ENCODE results near the gene RAD52.

Gene RAD52

DNA sequence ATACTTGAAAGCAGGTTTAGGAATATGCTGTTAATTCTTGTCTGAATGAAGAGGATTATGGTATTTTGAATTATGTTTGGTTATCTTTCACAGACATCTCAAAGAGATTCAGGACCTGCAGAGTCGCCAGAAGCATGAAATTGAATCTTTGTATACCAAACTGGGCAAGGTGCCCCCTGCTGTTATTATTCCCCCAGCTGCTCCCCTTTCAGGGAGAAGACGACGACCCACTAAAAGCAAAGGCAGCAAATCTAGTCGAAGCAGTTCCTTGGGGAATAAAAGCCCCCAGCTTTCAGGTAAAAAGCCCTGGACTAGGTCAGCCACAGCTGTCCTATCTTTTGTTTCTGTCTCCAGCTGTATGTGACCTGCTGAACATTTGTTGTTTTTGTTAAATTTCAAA, 52.1 kb downstream of the RAD52 start:
- TF ChIP-seq, protein P1, sequence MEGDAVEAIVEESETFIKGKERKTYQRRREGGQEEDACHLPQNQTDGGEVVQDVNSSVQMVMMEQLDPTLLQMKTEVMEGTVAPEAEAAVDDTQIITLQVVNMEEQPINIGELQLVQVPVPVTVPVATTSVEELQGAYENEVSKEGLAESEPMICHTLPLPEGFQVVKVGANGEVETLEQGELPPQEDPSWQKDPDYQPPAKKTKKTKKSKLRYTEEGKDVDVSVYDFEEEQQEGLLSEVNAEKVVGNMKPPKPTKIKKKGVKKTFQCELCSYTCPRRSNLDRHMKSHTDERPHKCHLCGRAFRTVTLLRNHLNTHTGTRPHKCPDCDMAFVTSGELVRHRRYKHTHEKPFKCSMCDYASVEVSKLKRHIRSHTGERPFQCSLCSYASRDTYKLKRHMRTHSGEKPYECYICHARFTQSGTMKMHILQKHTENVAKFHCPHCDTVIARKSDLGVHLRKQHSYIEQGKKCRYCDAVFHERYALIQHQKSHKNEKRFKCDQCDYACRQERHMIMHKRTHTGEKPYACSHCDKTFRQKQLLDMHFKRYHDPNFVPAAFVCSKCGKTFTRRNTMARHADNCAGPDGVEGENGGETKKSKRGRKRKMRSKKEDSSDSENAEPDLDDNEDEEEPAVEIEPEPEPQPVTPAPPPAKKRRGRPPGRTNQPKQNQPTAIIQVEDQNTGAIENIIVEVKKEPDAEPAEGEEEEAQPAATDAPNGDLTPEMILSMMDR (IDR thresholded peaks at IDR 0.05; ENCODE audit: control extremely low read depth, extremely low read depth, low read depth, missing control alignments) = no peak
- DNase-seq (ENCODE audit: extremely low spot score) = no peak
- CTCF ChIA-PET = interaction anchor here (1.8 kb wide), 1 partner anchor 322 kb away, joined by 5 read pairs; no protein-coding TSS in a partner anchor
- POLR2A ChIA-PET = no interaction called here

DNA sequence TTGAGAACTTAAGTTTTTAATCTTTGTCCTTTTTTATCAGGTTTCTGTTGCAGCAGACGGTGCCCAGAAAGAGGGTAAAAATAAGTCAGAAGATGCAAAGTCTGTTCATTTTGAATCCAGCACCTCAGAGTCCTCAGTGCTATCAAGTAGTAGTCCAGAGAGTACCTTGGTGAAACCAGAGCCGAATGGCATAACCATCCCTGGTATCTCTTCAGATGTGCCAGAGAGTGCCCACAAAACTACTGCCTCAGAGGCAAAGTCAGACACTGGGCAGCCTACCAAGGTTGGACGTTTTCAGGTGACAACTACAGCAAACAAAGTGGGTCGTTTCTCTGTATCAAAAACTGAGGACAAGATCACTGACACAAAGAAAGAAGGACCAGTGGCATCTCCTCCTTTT, 53.5 kb downstream of the RAD52 start:
- TF ChIP-seq, protein P1 (IDR thresholded peaks at IDR 0.05; ENCODE audit: control extremely low read depth, extremely low read depth, low read depth, missing control alignments) = no peak
- POLR2A ChIA-PET = no interaction called here
- CTCF ChIA-PET = interaction anchor here (1.8 kb wide), 1 partner anchor 321 kb away, joined by 5 read pairs; no protein-coding TSS in a partner anchor
- DNase-seq (ENCODE audit: extremely low spot score) = no peak

DNA sequence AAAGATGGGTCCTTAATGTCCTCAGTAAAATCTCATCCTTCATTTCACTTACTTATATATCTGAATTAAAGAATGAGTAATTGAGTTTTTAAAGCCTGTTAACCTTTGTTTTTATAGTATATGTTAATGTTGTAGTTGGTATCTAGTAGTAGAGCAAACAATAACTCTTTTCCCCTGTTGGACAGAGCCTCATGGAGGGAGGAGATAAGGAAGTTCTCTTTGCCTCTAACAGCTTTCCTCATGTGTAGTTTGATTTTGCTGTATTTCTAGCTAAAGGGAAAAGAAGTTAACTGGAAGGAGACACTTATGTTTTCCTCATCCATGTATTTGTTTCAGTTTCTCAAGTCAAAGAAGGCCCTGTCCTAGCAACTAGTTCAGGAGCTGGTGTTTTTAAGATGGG, 55.3 kb downstream of the RAD52 start:
- TF ChIP-seq, protein P1 (IDR thresholded peaks at IDR 0.05; ENCODE audit: control extremely low read depth, extremely low read depth, low read depth, missing control alignments) = no peak
- DNase-seq (ENCODE audit: extremely low spot score) = no peak
- POLR2A ChIA-PET = no interaction called here
- CTCF ChIA-PET = interaction anchor here (0.9 to 1.4 kb wide), 6 partner anchors 12 to 224 kb away, joined by 3 read pairs; partner anchors contain the start of gene RAD52

DNA sequence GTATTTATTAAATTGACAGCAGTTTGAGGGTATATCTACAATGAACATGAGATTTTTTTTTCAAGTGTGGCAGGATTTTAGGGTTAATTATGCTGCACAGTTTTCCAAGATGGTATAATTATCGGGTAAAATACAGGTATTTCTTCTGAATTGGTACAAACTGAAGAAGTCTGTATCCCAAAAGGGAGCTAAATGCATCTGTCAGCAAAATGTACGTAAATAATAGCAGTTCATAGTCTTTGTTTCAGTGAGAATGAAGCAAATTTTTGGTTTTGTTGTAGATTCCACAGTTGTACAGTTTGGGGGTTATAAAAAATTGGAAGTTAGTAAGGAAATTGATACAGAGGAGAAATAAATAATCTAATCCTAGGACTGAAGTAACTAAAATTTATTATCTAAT, 63.3 kb downstream of the RAD52 start:
- ChIA-PET POLR2A (no interaction called here), CTCF (interaction anchor here (1.9 kb wide), 1 partner anchor 15 kb away, joined by 5 read pairs; no protein-coding TSS in a partner anchor)
- DNase-seq (ENCODE audit: extremely low spot score) = no peak
- TF ChIP-seq, protein P1 (IDR thresholded peaks at IDR 0.05; ENCODE audit: control extremely low read depth, extremely low read depth, low read depth, missing control alignments) = no peak

DNA sequence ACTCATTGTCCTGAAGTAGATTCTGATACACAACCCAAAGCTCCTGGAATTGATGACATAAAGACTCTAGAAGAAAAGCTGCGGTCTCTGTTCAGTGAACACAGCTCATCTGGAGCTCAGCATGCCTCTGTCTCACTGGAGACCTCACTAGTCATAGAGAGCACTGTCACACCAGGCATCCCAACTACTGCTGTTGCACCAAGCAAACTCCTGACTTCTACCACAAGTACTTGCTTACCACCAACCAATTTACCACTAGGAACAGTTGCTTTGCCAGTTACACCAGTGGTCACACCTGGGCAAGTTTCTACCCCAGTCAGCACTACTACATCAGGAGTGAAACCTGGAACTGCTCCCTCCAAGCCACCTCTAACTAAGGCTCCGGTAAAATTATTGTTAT, 63.8 kb downstream of the RAD52 start:
- no peak for DNase-seq (ENCODE audit: extremely low spot score)
- POLR2A ChIA-PET = no interaction called here
- CTCF ChIA-PET = interaction anchor here (0.6 kb wide), 1 partner anchor 310 kb away, joined by 3 read pairs; no protein-coding TSS in a partner anchor
- TF ChIP-seq, protein P1 (IDR thresholded peaks at IDR 0.05; ENCODE audit: control extremely low read depth, extremely low read depth, low read depth, missing control alignments) = no peak

DNA sequence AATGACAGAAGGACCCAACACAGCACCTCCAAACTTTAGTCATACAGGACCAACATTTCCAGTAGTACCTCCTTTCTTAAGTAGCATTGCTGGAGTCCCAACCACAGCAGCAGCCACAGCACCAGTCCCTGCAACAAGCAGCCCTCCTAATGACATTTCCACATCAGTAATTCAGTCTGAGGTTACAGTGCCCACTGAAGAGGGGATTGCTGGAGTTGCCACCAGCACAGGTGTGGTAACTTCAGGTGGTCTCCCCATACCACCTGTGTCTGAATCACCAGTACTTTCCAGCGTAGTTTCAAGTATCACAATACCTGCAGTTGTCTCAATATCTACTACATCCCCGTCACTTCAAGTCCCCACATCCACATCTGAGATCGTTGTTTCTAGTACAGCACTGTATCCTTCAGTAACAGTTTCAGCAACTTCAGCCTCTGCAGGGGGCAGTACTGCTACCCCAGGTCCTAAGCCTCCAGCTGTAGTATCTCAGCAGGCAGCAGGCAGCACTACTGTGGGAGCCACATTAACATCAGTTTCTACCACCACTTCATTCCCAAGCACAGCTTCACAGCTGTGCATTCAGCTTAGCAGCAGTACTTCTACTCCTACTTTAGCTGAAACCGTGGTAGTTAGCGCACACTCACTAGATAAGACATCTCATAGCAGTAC, 64.6 kb downstream of the RAD52 start:
- POLR2A ChIA-PET = interaction anchor here (0.7 kb wide), 1 partner anchor 220 kb away, joined by 6 read pairs; no protein-coding TSS in a partner anchor
- DNase-seq (ENCODE audit: extremely low spot score) = no peak
- CTCF ChIA-PET = interaction anchor here (0.6 to 1.3 kb wide), 2 partner anchors 15 to 309 kb away, joined by 3 to 5 read pairs; no protein-coding TSS in a partner anchor
- TF ChIP-seq, protein P1 (IDR thresholded peaks at IDR 0.05; ENCODE audit: control extremely low read depth, extremely low read depth, low read depth, missing control alignments) = no peak
